ENCODE measurements around the gene URB2. TPM values are rescaled to one million over a fixed set of nuclear protein-coding genes. Genes with fewer than 3 reads are reported as not detected.

The URB2 gene
- total and polyA plus RNA-seq, 2 experiments from 2014 or later = 7.6 to 44.3 TPM

DNA sequence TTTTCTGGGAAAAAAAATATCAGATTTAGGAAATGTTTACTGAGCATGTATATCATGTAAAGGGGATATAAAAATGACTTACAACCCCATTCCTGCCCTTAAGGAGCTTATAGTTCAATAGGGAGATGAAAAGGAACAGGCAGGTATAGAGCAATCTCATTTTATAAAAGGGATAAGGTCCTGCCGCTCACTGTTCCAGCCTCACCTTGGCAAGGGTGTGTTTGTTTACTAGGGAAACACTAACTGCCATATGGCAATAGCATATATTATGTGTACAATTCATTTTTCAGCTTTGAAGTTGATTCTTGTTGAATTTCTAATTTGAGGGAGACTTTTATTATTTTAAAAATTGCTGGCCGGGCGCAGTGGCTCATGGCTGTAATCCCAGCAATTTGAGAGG, 25.5 kb downstream of the URB2 start:
- TF ChIP-seq JUNB (IDR thresholded peaks at IDR 0.05; ENCODE audit: unreplicated experiment) = no peak
- TF ChIP-seq ZNF331 (CRISPR knock-in tag; IDR thresholded peaks at IDR 0.05; ENCODE audit: low read depth) = no peak
- no peak for TF ChIP-seq EZH2 (IDR thresholded peaks at IDR 0.05; ENCODE audit: low read depth, unreplicated experiment)
- TF ChIP-seq ZNF114 (CRISPR knock-in tag; IDR thresholded peaks at IDR 0.05) = no peak
- TF ChIP-seq NANOG (IDR thresholded peaks at IDR 0.05; ENCODE audit: borderline replicate concordance) = no peak
- TF ChIP-seq, protein P1, sequence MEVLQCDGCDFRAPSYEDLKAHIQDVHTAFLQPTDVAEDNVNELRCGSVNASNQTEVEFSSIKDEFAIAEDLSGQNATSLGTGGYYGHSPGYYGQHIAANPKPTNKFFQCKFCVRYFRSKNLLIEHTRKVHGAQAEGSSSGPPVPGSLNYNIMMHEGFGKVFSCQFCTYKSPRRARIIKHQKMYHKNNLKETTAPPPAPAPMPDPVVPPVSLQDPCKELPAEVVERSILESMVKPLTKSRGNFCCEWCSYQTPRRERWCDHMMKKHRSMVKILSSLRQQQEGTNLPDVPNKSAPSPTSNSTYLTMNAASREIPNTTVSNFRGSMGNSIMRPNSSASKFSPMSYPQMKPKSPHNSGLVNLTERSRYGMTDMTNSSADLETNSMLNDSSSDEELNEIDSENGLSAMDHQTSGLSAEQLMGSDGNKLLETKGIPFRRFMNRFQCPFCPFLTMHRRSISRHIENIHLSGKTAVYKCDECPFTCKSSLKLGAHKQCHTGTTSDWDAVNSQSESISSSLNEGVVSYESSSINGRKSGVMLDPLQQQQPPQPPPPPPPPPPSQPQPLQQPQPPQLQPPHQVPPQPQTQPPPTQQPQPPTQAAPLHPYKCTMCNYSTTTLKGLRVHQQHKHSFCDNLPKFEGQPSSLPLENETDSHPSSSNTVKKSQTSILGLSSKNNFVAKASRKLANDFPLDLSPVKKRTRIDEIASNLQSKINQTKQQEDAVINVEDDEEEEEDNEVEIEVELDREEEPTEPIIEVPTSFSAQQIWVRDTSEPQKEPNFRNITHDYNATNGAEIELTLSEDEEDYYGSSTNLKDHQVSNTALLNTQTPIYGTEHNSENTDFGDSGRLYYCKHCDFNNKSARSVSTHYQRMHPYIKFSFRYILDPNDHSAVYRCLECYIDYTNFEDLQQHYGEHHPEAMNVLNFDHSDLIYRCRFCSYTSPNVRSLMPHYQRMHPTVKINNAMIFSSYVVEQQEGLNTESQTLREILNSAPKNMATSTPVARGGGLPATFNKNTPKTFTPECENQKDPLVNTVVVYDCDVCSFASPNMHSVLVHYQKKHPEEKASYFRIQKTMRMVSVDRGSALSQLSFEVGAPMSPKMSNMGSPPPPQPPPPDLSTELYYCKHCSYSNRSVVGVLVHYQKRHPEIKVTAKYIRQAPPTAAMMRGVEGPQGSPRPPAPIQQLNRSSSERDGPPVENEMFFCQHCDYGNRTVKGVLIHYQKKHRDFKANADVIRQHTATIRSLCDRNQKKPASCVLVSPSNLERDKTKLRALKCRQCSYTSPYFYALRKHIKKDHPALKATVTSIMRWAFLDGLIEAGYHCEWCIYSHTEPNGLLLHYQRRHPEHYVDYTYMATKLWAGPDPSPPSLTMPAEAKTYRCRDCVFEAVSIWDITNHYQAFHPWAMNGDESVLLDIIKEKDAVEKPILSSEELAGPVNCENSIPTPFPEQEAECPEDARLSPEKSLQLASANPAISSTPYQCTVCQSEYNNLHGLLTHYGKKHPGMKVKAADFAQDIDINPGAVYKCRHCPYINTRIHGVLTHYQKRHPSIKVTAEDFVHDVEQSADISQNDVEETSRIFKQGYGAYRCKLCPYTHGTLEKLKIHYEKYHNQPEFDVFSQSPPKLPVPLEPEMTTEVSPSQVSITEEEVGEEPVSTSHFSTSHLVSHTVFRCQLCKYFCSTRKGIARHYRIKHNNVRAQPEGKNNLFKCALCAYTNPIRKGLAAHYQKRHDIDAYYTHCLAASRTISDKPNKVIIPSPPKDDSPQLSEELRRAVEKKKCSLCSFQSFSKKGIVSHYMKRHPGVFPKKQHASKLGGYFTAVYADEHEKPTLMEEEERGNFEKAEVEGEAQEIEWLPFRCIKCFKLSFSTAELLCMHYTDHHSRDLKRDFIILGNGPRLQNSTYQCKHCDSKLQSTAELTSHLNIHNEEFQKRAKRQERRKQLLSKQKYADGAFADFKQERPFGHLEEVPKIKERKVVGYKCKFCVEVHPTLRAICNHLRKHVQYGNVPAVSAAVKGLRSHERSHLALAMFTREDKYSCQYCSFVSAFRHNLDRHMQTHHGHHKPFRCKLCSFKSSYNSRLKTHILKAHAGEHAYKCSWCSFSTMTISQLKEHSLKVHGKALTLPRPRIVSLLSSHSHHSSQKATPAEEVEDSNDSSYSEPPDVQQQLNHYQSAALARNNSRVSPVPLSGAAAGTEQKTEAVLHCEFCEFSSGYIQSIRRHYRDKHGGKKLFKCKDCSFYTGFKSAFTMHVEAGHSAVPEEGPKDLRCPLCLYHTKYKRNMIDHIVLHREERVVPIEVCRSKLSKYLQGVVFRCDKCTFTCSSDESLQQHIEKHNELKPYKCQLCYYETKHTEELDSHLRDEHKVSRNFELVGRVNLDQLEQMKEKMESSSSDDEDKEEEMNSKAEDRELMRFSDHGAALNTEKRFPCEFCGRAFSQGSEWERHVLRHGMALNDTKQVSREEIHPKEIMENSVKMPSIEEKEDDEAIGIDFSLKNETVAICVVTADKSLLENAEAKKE (CRISPR knock-in tag; IDR thresholded peaks at IDR 0.05) = no peak
- TF ChIP-seq, protein P2, sequence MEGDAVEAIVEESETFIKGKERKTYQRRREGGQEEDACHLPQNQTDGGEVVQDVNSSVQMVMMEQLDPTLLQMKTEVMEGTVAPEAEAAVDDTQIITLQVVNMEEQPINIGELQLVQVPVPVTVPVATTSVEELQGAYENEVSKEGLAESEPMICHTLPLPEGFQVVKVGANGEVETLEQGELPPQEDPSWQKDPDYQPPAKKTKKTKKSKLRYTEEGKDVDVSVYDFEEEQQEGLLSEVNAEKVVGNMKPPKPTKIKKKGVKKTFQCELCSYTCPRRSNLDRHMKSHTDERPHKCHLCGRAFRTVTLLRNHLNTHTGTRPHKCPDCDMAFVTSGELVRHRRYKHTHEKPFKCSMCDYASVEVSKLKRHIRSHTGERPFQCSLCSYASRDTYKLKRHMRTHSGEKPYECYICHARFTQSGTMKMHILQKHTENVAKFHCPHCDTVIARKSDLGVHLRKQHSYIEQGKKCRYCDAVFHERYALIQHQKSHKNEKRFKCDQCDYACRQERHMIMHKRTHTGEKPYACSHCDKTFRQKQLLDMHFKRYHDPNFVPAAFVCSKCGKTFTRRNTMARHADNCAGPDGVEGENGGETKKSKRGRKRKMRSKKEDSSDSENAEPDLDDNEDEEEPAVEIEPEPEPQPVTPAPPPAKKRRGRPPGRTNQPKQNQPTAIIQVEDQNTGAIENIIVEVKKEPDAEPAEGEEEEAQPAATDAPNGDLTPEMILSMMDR (conservative IDR thresholded peaks at IDR 0.05; ENCODE audit: low read depth in 2 of 2) = no peak
- TF ChIP-seq, protein P3, sequence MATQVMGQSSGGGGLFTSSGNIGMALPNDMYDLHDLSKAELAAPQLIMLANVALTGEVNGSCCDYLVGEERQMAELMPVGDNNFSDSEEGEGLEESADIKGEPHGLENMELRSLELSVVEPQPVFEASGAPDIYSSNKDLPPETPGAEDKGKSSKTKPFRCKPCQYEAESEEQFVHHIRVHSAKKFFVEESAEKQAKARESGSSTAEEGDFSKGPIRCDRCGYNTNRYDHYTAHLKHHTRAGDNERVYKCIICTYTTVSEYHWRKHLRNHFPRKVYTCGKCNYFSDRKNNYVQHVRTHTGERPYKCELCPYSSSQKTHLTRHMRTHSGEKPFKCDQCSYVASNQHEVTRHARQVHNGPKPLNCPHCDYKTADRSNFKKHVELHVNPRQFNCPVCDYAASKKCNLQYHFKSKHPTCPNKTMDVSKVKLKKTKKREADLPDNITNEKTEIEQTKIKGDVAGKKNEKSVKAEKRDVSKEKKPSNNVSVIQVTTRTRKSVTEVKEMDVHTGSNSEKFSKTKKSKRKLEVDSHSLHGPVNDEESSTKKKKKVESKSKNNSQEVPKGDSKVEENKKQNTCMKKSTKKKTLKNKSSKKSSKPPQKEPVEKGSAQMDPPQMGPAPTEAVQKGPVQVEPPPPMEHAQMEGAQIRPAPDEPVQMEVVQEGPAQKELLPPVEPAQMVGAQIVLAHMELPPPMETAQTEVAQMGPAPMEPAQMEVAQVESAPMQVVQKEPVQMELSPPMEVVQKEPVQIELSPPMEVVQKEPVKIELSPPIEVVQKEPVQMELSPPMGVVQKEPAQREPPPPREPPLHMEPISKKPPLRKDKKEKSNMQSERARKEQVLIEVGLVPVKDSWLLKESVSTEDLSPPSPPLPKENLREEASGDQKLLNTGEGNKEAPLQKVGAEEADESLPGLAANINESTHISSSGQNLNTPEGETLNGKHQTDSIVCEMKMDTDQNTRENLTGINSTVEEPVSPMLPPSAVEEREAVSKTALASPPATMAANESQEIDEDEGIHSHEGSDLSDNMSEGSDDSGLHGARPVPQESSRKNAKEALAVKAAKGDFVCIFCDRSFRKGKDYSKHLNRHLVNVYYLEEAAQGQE (IDR thresholded peaks at IDR 0.05; ENCODE audit: unreplicated experiment) = no peak
- no peak for TF ChIP-seq CREB1 (CRISPR knock-in tag; IDR thresholded peaks at IDR 0.05; ENCODE audit: low read depth)
- TF ChIP-seq EZH2phosphoT487 (IDR thresholded peaks at IDR 0.05; ENCODE audit: unreplicated experiment) = no peak
- TF ChIP-seq, protein P4, sequence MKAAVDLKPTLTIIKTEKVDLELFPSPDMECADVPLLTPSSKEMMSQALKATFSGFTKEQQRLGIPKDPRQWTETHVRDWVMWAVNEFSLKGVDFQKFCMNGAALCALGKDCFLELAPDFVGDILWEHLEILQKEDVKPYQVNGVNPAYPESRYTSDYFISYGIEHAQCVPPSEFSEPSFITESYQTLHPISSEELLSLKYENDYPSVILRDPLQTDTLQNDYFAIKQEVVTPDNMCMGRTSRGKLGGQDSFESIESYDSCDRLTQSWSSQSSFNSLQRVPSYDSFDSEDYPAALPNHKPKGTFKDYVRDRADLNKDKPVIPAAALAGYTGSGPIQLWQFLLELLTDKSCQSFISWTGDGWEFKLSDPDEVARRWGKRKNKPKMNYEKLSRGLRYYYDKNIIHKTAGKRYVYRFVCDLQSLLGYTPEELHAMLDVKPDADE (IDR thresholded peaks at IDR 0.05) = no peak
- no peak for TF ChIP-seq STAT1 (IDR thresholded peaks at IDR 0.05; ENCODE audit: unreplicated experiment)
- TF ChIP-seq POLR2AphosphoS5 (IDR thresholded peaks at IDR 0.05; ENCODE audit: low read depth) = no peak
- Histone ChIP-seq H3K9me2 (ENCODE audit: insufficient read depth) (no peaks in the 10 kb centered on the region), H3K36me3 (ENCODE audit: insufficient read depth) (peaks cover 69% of the 10 kb centered on the region), H3K4me1 (ENCODE audit: insufficient read depth) (no peaks in the 10 kb centered on the region), H3F3A (replicated peaks; ENCODE audit: low read depth) (no peaks in the 10 kb centered on the region), H3K79me2 (replicated peaks; ENCODE audit: insufficient read depth) (no peaks in the 10 kb centered on the region; the same call in 1 of the 2 replicates), H3K27me3 (ENCODE audit: insufficient read depth) (no peaks in the 10 kb centered on the region), H3K27ac (ENCODE audit: low read depth) (no peak overlapping the region), H2AFZ (no peak overlapping the region), H4K20me1 (replicated peaks; ENCODE audit: insufficient read depth) (peaks cover 9% of the 10 kb centered on the region; the same call in 1 of the 2 replicates), H3K4me3 (no peak overlapping the region), H3K4me2 (no peak overlapping the region)
- no peak for DNase-seq (ENCODE audit: low spot score)
- Mint-ChIP-seq H3K9me3 (no peaks in the 10 kb centered on the region), H3K27me3 (ENCODE audit: insufficient read depth, low read depth, poor library complexity) (no peaks in the 10 kb centered on the region), H3K27ac (no peak overlapping the region), H3K4me3 (no peak overlapping the region), H3K36me3 (ENCODE audit: low read depth) (peaks cover 77% of the 10 kb centered on the region), H3K4me1 (no peaks in the 10 kb centered on the region)
- no peak for ATAC-seq
